DMS53 (cell line): ENCODE measurements around the gene ZSCAN18.
"Not testable (repeated sequence)": the region's sequence is repeated elsewhere in the genome, so short reads cannot be mapped to it uniquely, and the experiment has no call there.

Experiments
- DNase-seq: peaks from one replicate; lab custom pipeline; 2025; lab: John Stamatoyannopoulos, UW

ZSCAN18 gene, protein sequence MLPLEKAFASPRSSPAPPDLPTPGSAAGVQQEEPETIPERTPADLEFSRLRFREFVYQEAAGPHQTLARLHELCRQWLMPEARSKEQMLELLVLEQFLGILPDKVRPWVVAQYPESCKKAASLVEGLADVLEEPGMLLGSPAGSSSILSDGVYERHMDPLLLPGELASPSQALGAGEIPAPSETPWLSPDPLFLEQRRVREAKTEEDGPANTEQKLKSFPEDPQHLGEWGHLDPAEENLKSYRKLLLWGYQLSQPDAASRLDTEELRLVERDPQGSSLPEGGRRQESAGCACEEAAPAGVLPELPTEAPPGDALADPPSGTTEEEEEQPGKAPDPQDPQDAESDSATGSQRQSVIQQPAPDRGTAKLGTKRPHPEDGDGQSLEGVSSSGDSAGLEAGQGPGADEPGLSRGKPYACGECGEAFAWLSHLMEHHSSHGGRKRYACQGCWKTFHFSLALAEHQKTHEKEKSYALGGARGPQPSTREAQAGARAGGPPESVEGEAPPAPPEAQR

DNA sequence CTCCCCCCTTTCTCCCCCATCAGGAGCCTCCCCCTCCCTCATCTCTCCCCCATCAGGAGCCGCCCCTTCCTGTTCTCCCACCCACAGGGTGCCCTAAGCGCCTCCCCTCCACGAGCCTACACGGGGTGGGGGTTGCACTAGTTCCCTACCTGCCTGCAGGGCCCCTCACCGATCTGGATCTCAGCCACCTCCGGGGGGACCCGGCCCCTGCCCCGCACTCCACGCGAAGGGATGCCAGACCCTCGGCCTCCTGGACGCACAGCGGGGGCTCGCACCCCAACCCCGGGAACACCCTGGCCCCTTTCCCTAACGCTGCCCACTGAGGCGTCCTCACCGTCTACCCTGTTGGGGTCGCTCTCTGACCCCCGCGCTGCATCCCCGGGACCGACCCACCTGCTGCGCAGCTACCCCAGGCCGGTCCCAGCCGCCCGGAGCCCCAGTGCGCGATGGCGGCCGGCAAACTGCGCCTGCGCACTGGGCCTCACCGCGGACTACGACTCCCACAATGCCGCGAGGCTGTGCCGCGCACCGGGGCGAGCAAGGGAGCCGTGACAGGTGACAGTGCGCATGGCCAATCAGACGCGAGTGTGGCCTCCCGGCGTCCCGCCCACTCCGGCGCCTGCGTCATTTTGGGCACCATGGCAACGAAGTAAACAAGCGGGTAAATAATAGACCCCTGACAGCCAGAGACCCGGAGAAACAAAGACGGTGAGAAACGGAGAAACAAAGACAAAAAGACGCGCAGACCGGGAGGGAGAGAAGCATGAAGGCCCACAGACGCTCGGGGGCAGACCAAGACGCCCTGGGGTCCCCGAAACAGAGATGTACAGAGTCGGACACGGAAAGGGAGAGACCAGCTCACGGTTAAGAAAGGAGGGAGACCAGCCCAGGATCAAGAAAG lies at the start of gene ZSCAN18:
TSS of gene ZSCAN18 (minus strand) at position 451 of the 901 bp plus-strand sequence. CDS start 7,964 bp downstream, outside the sequence.
- peak; percentile 96 for DNase-seq

DNA sequence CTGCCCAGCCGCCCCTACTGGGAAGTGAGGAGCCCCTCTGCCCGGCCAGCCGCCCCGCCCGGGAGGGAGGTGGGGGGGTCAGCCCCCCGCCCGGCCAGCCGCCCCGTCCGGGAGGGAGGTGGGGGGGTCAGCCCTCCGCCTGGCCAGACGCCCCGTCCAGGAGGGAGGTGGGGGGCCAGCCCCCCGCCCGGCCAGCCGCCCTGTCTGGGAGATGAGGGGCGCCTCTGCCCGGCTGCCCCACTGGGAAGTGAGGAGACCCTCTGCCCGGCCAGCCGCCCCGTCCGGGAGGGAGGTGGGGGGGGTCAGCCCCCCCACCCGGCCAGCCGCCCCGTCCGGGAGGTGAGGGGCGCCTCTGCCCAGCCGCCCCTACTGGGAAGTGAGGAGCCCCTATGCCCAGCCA lies 49.4 kb upstream of the ZSCAN18 start:
- DNase-seq = not testable (repeated sequence)

DNA sequence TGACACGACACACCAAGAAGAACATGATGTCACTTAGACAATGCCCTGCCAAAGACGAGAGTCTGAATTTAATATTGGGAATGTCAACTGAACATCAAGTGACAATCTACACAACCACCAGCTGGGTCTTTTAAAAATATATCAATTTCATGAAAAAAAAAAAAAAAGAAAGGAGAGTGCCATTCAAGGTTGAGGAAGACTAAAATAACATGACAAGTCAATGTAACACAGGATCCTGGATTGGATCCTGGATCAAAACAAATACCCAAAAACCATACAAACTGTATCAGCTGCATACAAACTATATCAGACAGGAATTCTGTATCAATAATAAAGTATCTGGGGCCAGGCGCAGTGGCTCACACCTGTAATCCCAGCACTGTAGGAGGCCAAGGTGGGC lies 47.8 kb upstream of the ZSCAN18 start:
- DNase-seq = no peak

DNA sequence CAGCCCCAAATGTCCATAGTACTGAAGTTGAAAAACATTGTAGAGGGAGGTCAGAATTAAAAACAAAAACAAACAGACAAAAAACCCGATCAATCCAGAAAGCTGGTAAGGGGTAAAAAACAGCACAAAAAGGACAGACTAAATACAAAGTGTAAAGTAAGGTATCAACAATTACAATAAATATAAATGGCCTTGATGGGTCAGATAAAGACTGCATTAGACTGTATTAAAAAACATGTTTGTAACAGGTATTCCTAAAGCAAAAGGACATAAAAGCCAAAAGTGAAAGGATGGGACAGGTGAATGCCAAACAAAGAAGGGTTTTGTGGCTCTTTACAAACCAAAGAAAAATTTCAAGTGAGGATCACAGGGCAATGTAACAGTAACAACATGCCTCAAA lies 36.2 kb upstream of the ZSCAN18 start:
- no peak for DNase-seq

DNA sequence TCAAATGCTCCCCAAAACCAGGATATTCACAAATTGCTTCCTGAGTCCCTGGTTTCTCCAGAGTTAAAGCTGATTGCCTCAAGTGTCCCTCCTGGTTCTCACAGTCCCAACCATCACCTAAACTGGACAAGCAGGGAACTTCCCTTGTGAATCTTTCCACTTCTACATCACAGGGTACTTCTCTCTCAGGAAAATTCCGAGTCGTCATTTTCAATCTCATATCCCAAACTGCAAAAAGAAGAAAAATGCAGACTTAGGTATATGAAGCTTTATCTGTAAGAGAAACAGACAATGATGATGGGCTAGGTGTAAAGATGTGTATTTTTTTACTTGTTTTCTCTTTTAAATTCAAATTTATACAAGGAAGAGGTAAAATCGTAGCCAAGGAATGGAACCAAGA lies 31.3 kb upstream of the ZSCAN18 start:
- no peak for DNase-seq

DNA sequence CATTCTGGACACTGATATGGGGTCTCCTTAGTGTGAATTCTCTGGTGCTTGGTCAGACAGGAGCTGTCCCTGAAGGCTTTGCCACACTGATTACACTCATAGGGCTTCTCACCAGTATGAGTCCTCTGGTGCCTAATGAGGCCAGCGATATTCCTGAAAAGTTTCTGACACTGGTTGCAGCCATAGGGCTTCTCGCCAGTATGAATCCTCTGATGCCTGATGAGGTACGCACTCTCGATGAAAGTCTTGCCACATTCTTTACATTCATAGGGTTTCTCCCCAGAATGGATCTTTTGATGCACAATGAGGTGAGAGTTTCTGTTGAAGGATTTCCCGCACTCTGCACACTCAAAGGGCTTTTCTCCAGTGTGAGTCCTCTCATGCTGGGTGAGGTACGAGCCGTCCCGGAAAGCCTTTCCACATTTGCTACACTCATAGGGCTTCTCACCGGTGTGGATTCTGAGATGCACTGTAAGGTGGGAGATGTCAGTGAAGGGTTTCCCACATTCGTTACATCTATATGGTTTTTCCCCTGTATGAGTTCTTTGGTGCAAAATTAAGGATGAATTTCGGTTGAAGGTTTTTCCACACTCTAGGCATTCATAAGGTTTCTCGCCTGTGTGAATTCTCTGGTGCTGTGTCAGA lies 30.1 kb upstream of the ZSCAN18 start:
- peak; percentile 22 for DNase-seq

DNA sequence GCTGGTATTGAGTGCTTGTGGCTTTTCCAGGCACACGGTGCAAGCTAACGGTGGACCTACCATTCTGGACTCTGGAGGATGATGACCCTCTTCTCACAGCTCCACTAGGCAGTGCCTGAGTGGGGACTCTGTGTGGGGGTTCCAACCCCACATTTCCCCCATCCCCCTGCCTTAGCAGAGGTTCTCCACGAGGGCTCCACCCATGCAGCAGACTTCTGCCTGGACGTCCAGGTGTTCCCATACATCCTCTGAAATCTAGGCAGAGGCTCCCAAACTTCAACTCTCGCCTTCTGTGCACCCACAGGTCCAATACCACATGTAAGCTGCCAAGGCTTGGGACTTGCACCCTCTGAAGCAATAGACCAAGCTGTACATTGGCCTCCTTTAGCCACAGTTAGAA lies 25.3 kb upstream of the ZSCAN18 start:
- peak; percentile 10 for DNase-seq

DNA sequence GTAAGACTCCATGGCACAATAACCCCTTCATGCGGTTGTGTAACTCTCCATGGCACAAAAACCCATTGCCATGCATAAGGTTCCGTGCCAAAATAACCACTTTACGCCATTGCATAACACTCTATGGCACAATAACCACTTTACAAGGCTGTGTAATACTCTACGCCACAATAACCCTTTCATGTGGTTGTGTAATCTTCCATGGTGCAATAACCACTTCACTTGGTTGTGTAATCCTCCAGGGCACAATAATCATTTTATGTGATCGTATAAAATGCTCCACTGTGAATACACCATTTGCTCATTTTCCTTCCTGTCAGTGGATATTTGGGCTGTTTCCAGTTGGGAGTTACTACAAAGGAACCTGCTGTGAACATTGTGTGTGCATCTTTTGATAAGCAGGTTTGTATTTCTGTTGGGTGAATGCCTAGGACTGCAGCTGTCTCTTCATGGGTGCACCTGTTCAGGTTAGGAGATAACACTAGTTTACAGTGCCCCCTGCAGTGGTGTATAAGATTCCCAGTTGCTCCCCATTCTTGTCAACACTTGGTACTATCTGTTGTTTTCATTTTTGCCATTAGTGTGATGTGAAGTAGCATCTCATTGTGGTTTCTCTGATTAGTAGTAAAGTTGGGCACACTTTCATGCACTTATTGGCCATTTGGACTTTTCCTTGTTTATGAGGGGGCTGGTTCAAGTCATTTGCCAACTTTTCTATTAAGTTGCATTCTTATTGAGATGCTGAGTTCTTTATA lies 21.1 kb upstream of the ZSCAN18 start:
- DNase-seq = no peak

DNA sequence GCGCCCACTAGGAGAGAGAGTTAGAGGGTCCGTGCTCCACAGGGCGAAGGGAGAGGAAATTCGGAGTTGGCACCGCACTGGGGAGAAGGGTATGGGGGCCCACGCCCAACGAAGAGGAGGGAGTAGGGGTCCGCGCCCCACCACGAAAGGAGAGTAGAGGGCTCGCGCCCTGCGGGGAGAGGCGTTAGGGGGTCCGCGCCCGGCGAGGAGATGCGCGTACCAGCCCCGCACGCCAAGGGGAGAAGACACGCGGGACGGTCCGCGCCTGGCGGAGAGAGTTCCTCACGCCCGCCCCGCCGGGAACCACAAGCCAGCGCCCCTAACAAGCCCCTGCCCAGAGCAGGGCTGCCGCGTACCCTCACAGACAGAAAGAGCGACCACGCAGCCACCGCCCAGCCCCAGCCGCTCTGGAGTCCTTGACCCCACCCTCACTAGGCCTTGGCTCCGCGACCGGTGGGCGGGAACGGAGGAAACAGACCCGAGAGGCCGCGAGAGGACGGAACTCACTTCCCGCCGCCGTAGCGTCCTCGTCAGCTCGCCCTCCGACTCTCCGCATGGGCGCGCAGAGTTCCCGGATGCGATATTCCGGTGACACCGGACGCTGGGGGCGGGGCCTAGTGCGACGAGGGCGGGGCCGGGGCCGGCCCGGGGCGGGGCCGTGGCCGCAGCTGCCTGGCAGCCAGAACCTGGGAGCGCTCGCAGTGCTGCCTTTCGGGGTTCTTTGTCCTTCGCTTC lies 20.0 kb upstream of the ZSCAN18 start:
- DNase-seq = no peak

DNA sequence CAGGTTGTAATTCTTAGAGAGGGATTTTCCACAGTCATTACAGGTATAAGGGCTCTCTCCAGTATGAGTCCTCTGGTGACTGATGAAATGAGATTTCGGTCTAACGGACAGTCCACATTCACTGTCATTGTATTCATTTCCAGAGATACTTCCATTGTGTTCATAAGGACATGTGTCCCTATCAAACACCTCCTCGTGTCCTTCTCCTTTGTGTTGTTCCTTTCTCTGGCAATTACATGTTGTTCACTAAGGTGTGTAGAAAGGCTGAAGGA lies 10.5 kb upstream of the ZSCAN18 start:
- no peak for DNase-seq

DNA sequence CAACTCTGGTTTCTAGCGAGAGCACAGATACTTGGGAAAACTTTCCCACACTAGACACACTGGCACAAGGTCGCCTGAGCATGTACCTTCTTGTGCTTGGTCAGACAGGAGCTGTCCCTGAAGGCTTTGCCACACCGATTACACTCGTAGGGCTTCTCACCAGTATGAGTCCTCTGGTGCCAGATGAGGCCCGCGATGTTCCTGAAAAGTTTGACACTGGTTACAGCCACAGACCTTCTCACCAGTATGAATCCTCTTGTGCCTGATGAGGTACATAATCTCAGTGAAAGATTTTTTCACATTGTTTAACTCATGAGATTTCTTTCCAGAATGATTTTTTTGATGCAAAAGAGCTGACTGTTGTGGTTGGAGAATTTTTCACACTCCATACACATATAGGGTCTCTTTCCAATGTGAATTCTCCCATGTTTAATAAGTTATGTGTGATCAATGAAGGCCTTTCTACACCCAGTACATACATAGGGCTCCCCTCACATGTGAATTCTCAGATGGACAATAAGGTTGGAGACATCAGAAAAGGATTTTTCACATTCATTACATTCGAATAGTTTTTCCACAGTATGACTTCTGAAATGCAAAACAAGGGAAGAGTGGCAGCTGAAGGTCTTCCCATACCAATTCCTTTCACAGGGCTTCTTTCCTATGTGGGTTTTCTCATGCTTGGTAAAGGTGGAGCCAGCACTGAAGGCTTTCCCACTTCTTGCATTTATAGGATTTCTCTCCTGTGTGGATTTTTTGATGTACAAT lies 9.9 kb upstream of the ZSCAN18 start:
- peak; percentile 20 for DNase-seq

DNA sequence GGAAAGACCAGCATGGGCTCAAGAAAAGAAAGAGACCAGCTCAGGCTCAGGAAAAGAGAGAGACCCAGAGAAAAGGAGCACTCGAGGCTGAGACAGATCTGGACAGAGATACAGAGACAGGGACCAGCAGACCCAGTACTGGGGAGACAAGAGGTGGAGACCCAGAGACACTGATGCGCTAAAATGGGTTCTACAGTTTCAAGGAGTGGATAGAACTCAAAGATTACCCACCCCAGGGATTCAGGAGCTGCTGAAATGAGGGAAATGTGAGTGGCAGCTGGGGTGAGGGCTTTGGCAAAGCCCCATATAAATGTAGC lies 609 bp upstream of the ZSCAN18 start:
- DNase-seq = no peak

DNA sequence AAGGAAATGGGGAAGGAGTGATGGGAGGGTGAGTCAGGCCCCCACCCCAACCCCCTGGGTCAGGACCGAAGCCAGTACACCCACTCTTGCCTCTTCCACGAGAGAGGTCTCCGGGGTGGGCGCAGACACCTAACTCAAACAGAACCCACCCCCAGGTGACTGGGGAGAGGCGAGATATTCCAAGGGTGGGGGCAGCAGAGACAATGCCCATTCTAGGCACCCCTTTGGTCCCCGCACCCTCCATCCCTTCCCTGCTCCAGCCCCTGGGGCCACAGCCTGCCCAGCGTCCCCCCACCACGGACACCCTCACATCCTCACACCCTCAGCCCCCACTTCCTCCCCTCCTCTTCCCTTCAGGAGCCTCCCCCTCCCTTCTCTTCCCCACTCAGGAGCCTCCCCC lies 682 bp downstream of the ZSCAN18 start:
- no peak for DNase-seq

DNA sequence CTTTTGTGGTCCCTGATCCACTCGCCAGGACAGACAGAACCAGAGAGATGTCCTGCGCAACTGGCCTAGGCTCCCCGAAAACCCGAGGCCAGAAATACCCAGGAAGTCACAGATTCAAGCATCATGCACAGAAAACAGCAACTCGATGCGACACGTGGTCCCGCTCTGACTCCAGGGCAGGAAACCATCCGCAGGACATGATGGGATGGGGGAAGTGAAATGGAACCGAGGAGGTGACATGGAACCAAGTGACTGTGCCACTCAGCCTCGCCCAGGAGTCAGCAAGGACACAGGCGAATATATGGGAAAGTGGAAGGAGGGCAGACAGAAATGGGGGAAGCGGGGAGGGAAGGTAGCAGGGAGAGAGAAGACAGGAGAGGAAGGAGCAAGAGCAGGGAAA lies 1.1 kb downstream of the ZSCAN18 start:
- DNase-seq = no peak

DNA sequence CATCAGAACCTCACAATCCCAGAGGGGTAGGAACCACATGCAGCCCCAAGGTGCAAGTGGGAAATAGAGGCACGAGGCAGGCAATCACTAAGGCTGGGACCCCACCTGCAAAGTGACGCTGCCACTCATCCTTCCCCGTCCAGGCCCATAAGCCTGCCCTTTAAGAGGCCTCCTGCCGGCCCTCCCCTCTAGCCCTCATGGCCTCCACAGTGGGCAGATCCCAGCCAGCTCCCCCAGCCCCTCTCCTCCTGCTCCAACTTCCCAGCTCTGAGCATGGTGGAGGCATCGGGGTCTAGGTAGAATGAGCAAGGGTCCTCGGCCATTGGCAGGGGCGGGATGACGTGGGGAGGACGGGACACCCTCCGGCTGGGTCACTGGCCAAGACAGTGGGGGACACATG lies 2.7 kb downstream of the ZSCAN18 start:
- DNase-seq = no peak

DNA sequence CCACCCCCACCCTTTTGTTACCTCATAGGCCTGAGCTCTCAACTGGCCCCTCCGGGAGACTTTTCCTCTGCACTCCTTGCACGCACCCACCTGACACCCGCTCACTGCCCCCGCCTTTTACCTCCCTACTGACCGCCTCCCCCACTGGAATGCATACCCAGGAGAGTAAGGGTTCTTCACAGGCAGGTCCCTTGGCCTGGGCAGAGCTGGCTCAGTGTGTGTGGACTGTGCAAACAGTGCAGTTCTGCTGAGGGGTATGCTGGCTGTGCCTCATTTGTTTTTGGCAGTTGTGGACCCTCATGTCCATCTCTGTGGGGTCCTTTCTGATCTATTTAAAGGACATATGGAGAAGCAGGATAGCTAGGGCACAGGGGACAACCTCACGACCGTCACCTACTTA lies 5.0 kb downstream of the ZSCAN18 start:
- no peak for DNase-seq

DNA sequence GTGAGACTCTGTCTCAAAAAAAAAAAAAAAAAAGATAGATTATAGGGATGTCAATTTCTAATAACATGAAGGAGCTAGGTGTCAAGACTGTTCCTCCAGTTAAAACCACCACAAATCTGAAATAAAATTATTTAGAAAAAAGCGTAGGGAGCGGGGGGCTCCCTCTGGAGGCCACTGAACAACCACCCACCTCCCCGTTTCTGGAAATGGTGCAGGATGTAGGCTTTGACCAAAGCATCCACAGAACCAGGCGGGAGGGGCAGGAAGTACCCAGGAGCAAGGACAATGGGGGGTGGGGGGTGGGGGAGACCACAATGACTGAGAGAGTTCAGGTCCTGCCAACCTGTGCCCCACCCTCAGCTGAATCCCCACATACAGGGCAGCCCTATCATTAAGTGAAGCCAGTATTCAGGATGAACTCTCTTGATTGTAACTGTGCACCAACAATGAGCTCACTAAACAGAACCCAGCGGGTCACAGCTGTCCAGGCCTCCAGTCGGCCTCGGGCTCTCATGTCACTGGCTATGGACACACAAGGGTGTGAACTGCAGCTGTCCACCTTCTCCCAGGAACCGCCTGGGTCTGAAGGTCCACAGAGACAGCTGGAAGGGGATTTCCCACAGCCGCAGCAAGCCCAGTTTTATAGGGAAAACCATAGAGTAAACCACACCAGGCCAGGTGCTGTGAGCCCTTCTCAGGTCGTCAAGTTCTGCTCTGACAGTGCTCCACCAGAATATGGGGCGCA lies 6.6 kb downstream of the ZSCAN18 start:
- DNase-seq = peak; percentile 44

DNA sequence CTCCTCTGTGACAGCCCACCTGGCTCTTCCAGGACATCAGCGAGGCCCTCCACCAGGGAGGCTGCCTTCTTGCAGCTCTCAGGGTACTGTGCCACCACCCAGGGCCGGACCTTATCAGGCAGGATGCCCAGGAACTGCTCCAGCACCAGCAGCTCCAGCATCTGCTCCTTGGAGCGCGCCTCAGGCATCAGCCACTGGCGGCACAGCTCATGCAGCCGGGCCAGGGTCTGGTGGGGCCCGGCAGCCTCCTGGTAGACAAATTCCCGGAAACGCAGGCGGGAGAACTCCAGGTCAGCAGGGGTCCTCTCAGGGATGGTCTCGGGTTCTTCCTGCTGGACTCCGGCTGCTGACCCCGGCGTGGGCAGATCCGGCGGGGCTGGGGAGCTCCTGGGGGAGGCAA lies 8.2 kb downstream of the ZSCAN18 start:
- no peak for DNase-seq

DNA sequence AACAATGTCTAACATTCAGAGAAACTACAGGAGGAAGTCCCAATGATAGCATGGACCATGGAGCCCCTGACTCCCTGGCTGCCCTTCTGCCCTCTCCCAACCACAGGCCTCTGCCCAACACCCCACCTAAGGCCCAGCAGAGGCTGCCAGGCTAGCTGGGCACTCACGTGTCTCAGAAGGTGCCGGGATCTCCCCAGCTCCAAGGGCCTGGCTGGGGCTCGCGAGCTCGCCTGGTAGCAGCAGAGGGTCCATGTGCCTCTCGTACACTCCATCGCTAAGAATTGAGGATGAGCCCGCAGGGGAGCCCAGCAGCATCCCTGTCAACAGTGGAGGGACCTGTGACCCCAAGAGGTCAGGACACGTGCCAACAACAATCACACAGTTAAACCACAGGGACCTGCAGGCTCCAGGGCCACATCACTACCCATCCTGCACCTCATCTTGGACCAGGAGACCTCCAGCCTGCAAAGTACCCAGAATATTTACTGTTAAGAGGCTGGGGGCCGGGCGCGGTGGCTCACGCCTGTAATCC lies 9.4 kb downstream of the ZSCAN18 start:
- no peak for DNase-seq
